Measurements from ENCODE around the gene RETN.

GRCh38 chr19:7636317-7636690 lies 32.5 kb upstream of the RETN start:
- TF ChIP-seq CTCF (IDR thresholded peaks at IDR 0.05) (no peak), POLR2A (IDR thresholded peaks at IDR 0.05) (no peak)
